Gastrocnemius medialis (tissue), 4 donors: ENCODE data around the gene ZC3H12A. TPM values are rescaled to one million over a fixed set of nuclear protein-coding genes. Genes with fewer than 3 reads are reported as not detected.

Experiments used
- ATAC-seq, 2 donors: fragments of 150-250 bp; one replicate each; pipeline ENCODE4 v1.9.1; 2016
- DNase-seq, 2 donors: peaks; one replicate each; pipeline ENCODE4 v3.0.0-alpha.2; 2019
- H3K27ac ChIP-seq, 4 donors: fragments of 200-600 bp; sonication (generic); 1 replicate in 1 of 4; 2 replicates in 3 of 4; pipeline ENCODE4 v1.5.1; 2016 to 2018; ENCODE audit warnings: mild to moderate bottlenecking in 2 of 4, moderate library complexity in 1 of 4
- H3K27me3 ChIP-seq, 3 donors: fragments of 200-600 bp; sonication (generic) in 2 of 3; 1 replicate in 1 of 3; 2 replicates in 2 of 3; pipeline versions ENCODE4 v1.5.1 to v1.6.0; 2016 to 2019; ENCODE audit warnings: mild to moderate bottlenecking in 1 of 3, moderate library complexity in 1 of 3
- H3K36me3 ChIP-seq, 2 donors: fragments of 200-600 bp; sonication (generic) in 1 of 2; one replicate each; pipeline ENCODE4 v1.5.1; 2017 to 2018
- H3K4me1 ChIP-seq, 2 donors: fragments of 200-600 bp; sonication (generic) in 1 of 2; one replicate each; pipeline ENCODE4 v1.5.1; 2016 to 2017; ENCODE audit warnings: mild to moderate bottlenecking in 2 of 2
- H3K4me3 ChIP-seq, 4 donors: fragments of 200-600 bp; sonication (generic) in 3 of 4; 1 replicate in 1 of 4; 2 replicates in 3 of 4; pipeline ENCODE4 v1.5.1; 2016 to 2019; ENCODE audit warnings: mild to moderate bottlenecking in 2 of 4
- H3K9me3 ChIP-seq, 3 donors: fragments of 200-600 bp; sonication (generic) in 2 of 3; 1 replicate in 1 of 3; 2 replicates in 2 of 3; pipeline ENCODE4 v1.5.1; 2016 to 2019
- POLR2A ChIP-seq, 2 donors: fragments of 450-650 bp; IDR thresholded peaks; one replicate each; pipeline ENCODE4 v1.6.1; 2017; ENCODE audit warnings: antibody characterized with exemption in 2 of 2, mild to moderate bottlenecking in 2 of 2, moderate library complexity in 2 of 2
- in situ Hi-C, 4 donors: fragments of 200-750 bp; cut with MboI; loops; one replicate each; pipeline versions ENCODE4 v1.15.0 to v1.8.0; 2017; ENCODE audit warnings: low sequenced_read_pairs in 4 of 4
- intact Hi-C: fragments of 100-400 bp; cut with DNase I; formaldehyde crosslinking; loops from one replicate; pipeline ENCODE4 v1.15.1; 2023; ENCODE audit warnings: low total_unique reads
- total RNA-seq, 4 donors: library from RNA; depleted of rRNA; stranded (reverse); fragments of >200 nt; gene quantifications; one replicate each; pipeline versions ENCODE4 v1.1.0 to v1.2.3, GENCODE V29; 2016
- TF ChIP-seq, protein P1 (sequence below), 5 experiments: fragments of 450-650 bp in 3 of 5; fragments of 200-600 bp in 2 of 5; sonication (generic) in 2 of 5; IDR thresholded peaks in 4 of 5; conservative IDR thresholded peaks in 1 of 5; 1 replicate in 4 of 5; 2 replicates in 1 of 5; pipeline ENCODE4 v1.5.1; 2016 to 2019; ENCODE audit warnings: antibody characterized with exemption in 5 of 5, mild to moderate bottlenecking in 3 of 5, moderate library complexity in 3 of 5

Gene ZC3H12A
- total RNA-seq, 4 donors from 2014 or later, result 5.3 to 27.1 (median 8.6) TPM

DNA sequence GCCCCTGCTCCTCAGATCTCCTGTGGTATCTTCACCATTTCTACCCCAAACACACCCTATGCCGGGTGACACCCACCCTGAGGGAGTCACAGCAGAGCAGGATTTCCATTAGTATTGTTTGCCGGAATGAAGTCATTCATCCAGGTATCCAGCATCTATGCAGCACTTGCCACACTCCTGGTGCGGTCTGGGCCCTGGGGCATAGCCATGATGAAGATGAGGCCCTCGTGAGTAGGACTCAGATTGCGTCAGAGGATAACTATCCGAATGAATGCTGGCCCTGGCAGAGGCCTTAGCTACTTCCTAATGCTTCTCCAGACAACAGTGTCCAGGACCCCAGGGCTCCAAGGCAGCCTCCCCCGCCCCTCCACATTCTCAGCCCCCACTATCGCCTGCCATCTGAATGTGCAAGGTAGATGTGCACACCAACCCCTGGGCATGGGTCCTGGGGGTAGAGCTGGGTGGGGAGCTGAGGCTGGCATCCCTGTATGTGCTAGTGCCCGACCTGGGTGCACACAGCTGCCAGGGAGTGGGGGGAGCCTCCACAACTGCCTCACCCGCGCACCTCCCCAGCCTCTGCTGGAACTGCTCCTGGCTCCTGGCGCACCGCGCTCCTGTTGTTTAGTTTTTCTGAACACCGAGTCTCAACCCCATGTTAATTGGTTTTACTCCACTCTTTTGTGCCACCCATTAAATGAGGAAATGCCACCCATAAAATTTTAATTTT, 25.5 kb upstream of the ZC3H12A start:
- intact Hi-C loops (no loop called here), in situ Hi-C loops (loop anchor here in 3 of 4 donors (25.0 kb wide), 2 partner anchors 737 to 887 kb away; no protein-coding TSS in a partner anchor)
- H3K4me1 ChIP-seq, result no peaks in the 10 kb centered on the region
- TF ChIP-seq, protein P1, sequence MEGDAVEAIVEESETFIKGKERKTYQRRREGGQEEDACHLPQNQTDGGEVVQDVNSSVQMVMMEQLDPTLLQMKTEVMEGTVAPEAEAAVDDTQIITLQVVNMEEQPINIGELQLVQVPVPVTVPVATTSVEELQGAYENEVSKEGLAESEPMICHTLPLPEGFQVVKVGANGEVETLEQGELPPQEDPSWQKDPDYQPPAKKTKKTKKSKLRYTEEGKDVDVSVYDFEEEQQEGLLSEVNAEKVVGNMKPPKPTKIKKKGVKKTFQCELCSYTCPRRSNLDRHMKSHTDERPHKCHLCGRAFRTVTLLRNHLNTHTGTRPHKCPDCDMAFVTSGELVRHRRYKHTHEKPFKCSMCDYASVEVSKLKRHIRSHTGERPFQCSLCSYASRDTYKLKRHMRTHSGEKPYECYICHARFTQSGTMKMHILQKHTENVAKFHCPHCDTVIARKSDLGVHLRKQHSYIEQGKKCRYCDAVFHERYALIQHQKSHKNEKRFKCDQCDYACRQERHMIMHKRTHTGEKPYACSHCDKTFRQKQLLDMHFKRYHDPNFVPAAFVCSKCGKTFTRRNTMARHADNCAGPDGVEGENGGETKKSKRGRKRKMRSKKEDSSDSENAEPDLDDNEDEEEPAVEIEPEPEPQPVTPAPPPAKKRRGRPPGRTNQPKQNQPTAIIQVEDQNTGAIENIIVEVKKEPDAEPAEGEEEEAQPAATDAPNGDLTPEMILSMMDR (IDR thresholded peaks at IDR 0.05 in 4 of 5, conservative IDR thresholded peaks at IDR 0.05 in 1 of 5), result no peak
- no peak for TF ChIP-seq POLR2A (IDR thresholded peaks at IDR 0.05)
- no peak overlapping the region for H3K4me3 ChIP-seq
- ATAC-seq, result no peak
- H3K36me3 ChIP-seq, result no peaks in the 10 kb centered on the region
- peaks cover 34 to 35% (median 34%) of the 10 kb centered on the region in 3 donors for H3K27me3 ChIP-seq
- no peaks in the 10 kb centered on the region for H3K9me3 ChIP-seq
- DNase-seq, result no peak
- no peak overlapping the region for H3K27ac ChIP-seq

DNA sequence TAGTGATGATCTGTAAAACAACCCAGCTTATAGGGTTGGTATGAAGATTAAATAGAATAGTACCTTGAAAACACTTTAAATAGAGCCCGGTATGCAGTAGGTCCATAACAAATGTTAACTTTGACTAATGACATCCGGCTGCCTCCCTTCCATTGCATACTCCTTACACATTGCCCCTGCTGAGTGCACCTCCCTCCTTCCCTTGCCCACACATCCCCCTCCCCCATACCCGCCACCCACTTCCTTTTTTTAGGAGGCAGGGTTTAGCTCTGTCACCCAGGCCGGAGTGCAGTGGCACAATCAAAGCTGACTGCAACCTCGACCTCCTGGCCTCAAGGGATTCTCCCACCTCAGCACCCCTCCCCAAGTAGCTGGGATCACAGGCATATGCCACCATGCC, 24.4 kb upstream of the ZC3H12A start:
- H3K4me3 ChIP-seq, result no peak overlapping the region
- intact Hi-C loops, result no loop called here
- ATAC-seq (no peak), DNase-seq (no peak)
- in situ Hi-C loops, result loop anchor here (10.0 to 25.0 kb wide), 3 partner anchors 235 to 888 kb away; no protein-coding TSS in a partner anchor
- peaks cover 34 to 35% (median 34%) of the 10 kb centered on the region in 3 donors for H3K27me3 ChIP-seq
- peaks cover 0 to under 1% of the 10 kb centered on the region in 2 donors for H3K4me1 ChIP-seq
- H3K36me3 ChIP-seq, result no peaks in the 10 kb centered on the region
- TF ChIP-seq, protein P1 (IDR thresholded peaks at IDR 0.05 in 4 of 5, conservative IDR thresholded peaks at IDR 0.05 in 1 of 5), result no peak
- no peak for TF ChIP-seq POLR2A (IDR thresholded peaks at IDR 0.05)
- H3K9me3 ChIP-seq, result no peaks in the 10 kb centered on the region
- no peak overlapping the region for H3K27ac ChIP-seq

DNA sequence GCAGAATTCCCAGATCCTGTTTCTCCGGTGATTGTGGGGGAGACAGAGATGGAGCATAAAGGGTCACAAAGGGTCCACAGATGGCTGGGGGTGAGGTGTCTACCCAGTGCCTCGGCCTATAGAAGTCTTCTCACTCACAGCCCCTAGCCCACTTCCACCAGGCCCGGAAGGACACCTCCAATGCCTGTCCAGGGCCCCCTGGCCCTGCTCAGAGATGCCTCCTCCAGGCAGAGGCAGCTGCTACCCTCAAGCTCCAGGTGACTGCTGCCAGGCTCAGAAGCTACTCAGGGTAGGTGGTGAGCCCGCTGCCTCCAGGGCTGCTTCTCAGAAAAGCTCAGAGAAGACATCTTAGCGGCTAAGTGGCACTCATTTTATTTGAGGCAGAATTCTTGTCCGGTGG, 22.0 kb upstream of the ZC3H12A start:
- no peak overlapping the region for H3K4me3 ChIP-seq
- ATAC-seq (no peak), DNase-seq (no peak)
- H3K9me3 ChIP-seq, result no peaks in the 10 kb centered on the region
- H3K36me3 ChIP-seq, result no peaks in the 10 kb centered on the region
- TF ChIP-seq, protein P1 (IDR thresholded peaks at IDR 0.05 in 4 of 5, conservative IDR thresholded peaks at IDR 0.05 in 1 of 5), result no peak
- TF ChIP-seq POLR2A (IDR thresholded peaks at IDR 0.05), result no peak
- no peak overlapping the region for H3K27ac ChIP-seq
- peaks cover 6 to 8% of the 10 kb centered on the region in 2 donors for H3K4me1 ChIP-seq
- in situ Hi-C loops (loop anchor here (10.0 kb wide), 1 partner anchor 232 kb away; no protein-coding TSS in a partner anchor), intact Hi-C loops (no loop called here)
- peaks cover 21 to 24% (median 23%) of the 10 kb centered on the region in 3 donors for H3K27me3 ChIP-seq

DNA sequence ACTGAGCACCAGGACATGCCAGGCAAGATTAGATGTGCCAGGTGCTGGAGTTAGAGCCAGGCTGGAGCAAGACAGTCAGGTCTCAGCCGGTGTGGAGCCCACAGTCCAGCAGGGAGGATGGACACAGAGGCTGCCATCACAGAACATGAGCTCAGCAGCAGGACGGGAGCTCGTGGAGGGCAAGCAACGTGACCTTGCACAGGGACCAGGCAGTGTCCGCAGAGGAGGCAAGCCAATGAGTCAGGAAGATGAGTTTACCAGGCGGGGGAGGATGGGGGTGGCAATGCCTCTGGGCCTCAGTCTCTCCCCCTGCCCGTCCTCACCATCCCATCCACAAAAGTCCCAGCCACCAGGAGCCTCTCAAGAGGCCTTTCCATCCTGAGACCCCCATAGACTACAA, 20.7 kb upstream of the ZC3H12A start:
- intact Hi-C loops (no loop called here), in situ Hi-C loops (loop anchor here (10.0 kb wide), 1 partner anchor 231 kb away; no protein-coding TSS in a partner anchor)
- no peaks in the 10 kb centered on the region for H3K9me3 ChIP-seq
- ATAC-seq (no peak), DNase-seq (no peak)
- TF ChIP-seq, protein P1 (IDR thresholded peaks at IDR 0.05 in 4 of 5, conservative IDR thresholded peaks at IDR 0.05 in 1 of 5), result no peak
- TF ChIP-seq POLR2A (IDR thresholded peaks at IDR 0.05), result no peak
- H3K27ac ChIP-seq, result peak overlapping the region in 1 of 4 donors; percentile 36
- no peak overlapping the region for H3K4me3 ChIP-seq
- no peaks in the 10 kb centered on the region for H3K36me3 ChIP-seq
- H3K27me3 ChIP-seq, result peaks cover 11 to 12% (median 12%) of the 10 kb centered on the region in 3 donors
- H3K4me1 ChIP-seq, result peaks cover 6 to 8% of the 10 kb centered on the region in 2 donors
